Measurements from ENCODE around the gene TMEM181. TPM values are rescaled to one million over a fixed set of nuclear protein-coding genes. Genes with fewer than 3 reads are reported as not detected.

The TMEM181 gene
- total RNA-seq, 1 donor from 2014 or later, result 42.2 TPM

DNA sequence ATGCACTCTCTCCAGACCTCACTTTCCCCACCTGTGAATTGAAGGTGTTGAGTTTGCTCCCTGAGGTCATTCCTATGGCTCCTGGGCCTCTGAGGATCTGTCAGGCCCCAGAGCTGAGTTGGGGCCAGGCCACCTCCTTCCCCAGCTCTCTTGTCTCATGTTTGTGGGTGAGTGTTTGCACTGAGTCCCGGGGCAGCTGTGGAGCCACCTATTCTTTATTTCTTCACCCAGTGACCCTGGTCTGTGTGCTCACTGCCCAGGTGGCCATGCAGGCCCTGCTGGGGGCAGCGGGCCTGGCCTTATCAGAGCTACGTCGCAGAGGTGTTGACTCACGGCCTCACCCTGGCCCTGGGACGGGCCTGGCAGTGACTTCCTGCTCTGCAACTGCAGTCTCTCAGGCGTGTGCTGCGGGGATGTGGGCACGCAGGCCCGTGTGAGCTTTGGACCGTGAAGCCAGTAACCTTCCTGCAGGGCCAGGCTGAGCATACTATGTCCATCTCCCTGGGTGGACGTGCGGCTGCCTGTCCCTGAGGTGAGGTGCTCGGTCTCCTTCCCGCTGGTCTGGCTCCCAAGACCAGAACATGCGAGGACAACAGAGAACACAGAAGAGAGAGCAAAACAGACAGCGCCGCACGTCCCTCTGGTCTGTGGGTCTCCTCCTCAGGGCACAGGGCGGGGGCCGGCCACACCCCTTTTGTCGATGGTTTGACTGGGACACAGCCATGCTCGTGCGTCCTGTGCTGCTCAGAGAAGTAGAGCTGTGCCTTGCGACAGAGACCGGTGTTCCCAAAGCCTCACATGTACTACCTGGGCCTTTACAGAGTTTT is 12.1 kb downstream of the TMEM181 start:
- no peaks in the 10 kb centered on the region for H3K9me3 Mint-ChIP-seq (ENCODE audit: low read depth)
- TF ChIP-seq, protein P1, sequence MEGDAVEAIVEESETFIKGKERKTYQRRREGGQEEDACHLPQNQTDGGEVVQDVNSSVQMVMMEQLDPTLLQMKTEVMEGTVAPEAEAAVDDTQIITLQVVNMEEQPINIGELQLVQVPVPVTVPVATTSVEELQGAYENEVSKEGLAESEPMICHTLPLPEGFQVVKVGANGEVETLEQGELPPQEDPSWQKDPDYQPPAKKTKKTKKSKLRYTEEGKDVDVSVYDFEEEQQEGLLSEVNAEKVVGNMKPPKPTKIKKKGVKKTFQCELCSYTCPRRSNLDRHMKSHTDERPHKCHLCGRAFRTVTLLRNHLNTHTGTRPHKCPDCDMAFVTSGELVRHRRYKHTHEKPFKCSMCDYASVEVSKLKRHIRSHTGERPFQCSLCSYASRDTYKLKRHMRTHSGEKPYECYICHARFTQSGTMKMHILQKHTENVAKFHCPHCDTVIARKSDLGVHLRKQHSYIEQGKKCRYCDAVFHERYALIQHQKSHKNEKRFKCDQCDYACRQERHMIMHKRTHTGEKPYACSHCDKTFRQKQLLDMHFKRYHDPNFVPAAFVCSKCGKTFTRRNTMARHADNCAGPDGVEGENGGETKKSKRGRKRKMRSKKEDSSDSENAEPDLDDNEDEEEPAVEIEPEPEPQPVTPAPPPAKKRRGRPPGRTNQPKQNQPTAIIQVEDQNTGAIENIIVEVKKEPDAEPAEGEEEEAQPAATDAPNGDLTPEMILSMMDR (IDR thresholded peaks at IDR 0.05), result no peak
- H3K36me3 Mint-ChIP-seq (ENCODE audit: low read depth), result peaks cover 7% of the 10 kb centered on the region
- DNase-seq (ENCODE audit: low spot score), result peak; percentile 80
- no peak overlapping the region for H3K4me3 Mint-ChIP-seq (ENCODE audit: unreplicated experiment)
- no peak overlapping the region for H3K27ac Mint-ChIP-seq (ENCODE audit: unreplicated experiment)
- H3K4me1 Mint-ChIP-seq (ENCODE audit: low read depth), result peaks cover 31% of the 10 kb centered on the region
- no peaks in the 10 kb centered on the region for H3K27me3 Mint-ChIP-seq (ENCODE audit: low read depth)

DNA sequence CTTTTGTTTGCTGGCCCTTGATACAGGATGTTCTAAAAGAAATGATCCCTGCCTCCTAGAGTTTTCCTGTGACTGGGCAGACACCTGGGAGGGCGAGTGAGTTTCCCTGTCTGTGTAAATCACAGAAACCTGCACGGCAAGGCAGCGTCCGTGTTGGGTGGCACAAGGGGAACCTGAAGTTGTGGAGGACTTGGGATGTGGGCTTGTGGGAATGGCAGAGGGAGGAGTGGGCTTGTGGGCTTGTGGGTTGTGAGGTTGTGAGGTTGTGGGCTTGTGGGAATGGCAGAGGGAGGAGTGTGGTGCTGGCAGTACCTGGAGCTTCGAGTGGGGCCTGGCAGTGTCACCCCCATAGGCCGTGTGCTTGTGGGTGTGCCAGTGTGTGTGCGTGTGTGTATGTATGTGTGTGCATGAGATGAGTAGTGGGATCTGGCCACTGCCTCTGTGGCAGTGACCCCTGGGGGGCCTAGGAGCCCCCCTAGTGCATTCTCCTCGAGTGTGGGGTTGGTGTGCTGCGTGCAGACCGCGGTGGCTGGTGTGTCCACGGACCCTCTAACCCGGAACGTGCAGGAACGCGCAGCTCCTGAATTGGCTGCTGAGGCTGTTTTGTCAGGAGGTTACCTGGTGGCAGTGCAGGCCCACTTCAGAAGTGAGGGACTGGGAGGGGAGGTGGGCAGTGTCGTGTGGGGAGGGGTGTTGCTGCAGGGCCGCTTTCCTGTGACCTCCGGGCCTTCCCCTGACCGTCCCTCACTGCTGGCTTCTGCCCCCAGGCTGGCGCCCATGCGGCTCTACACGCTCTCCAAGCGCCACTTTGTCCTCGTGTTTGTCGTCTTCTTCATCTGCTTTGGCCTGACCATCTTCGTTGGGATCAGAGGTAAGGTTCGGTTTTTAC is 13.0 kb downstream of the TMEM181 start:
- H3K9me3 Mint-ChIP-seq (ENCODE audit: low read depth), result no peaks in the 10 kb centered on the region
- peak overlapping the region; percentile 60 for H3K27ac Mint-ChIP-seq (ENCODE audit: unreplicated experiment)
- peaks cover 11% of the 10 kb centered on the region for H3K36me3 Mint-ChIP-seq (ENCODE audit: low read depth)
- peaks cover 26% of the 10 kb centered on the region for H3K4me1 Mint-ChIP-seq (ENCODE audit: low read depth)
- DNase-seq (ENCODE audit: low spot score), result no peak
- H3K4me3 Mint-ChIP-seq (ENCODE audit: unreplicated experiment), result no peak overlapping the region
- H3K27me3 Mint-ChIP-seq (ENCODE audit: low read depth), result no peaks in the 10 kb centered on the region
- TF ChIP-seq, protein P1 (IDR thresholded peaks at IDR 0.05), result no peak

DNA sequence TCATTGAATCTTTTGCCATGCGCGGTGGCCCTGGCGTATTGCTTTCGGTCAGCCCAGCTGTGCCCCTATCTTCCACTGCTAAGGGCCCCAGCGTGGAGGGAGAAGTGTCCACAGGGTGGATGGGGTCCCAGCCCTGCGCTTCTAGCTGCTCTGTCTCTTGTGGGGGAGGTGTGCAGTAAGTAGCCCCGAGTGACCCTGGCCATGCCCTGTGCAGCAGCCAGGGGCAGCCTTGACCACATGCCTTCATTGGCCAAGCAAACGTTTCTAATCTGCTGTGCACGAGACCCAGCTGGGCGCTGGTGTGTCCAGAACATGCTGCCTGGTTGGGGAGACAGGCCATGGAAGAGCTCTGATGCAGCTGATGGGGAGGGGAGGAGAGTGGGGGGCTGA is 13.6 kb downstream of the TMEM181 start:
- TF ChIP-seq, protein P1 (IDR thresholded peaks at IDR 0.05), result no peak
- Mint-ChIP-seq H3K27ac (ENCODE audit: unreplicated experiment) (no peak overlapping the region), H3K27me3 (ENCODE audit: low read depth) (no peaks in the 10 kb centered on the region), H3K36me3 (ENCODE audit: low read depth) (peaks cover 11% of the 10 kb centered on the region), H3K4me3 (ENCODE audit: unreplicated experiment) (no peak overlapping the region), H3K9me3 (ENCODE audit: low read depth) (no peaks in the 10 kb centered on the region), H3K4me1 (ENCODE audit: low read depth) (peaks cover 20% of the 10 kb centered on the region)
- no peak for DNase-seq (ENCODE audit: low spot score)

DNA sequence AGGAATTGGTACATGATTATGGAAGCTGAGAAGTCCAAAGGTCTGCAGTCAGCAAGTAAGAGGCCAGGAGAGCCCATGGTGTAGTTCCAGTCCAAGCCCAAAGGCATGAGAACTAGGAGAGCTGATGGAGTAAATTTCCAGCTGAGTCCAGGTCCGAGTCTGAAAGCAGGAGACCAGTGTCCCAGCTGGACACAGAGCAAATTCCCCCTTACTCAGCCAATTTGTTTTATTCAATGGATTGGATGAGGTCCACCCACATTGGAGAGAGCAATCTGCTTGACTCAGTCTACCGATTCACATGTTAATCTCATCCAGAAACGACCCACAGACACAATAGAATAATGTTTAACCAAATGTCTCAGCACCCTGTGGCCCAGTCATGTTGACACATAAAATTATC is 14.9 kb downstream of the TMEM181 start:
- Mint-ChIP-seq H3K4me3 (ENCODE audit: unreplicated experiment) (no peak overlapping the region), H3K36me3 (ENCODE audit: low read depth) (peaks cover 11% of the 10 kb centered on the region), H3K4me1 (ENCODE audit: low read depth) (peaks cover 13% of the 10 kb centered on the region), H3K27me3 (ENCODE audit: low read depth) (no peaks in the 10 kb centered on the region), H3K9me3 (ENCODE audit: low read depth) (no peaks in the 10 kb centered on the region), H3K27ac (ENCODE audit: unreplicated experiment) (no peak overlapping the region)
- no peak for DNase-seq (ENCODE audit: low spot score)
- TF ChIP-seq, protein P1 (IDR thresholded peaks at IDR 0.05), result no peak

DNA sequence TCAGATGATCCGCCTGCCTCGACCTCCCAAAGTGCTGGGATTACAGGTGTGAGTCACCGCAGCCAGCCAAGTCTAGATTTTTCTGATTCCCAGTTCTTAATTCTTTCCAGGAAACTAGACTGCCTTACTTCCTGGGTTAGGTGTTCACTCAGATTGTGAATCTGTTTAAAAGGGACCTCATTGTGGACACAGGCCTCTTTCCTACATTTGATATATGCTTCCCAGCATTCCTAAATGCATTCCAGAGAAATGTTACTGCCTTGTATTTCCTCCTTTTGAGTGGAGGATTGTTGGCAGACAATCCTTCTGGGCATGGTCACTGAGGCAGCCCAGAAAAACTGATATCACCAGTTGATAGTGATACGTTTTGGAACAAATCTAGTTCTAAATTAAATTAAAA is 15.7 kb downstream of the TMEM181 start:
- DNase-seq (ENCODE audit: low spot score), result no peak

More for the DNA sequence above, 15.7 kb downstream of the TMEM181 start:
- Mint-ChIP-seq H3K4me3 (ENCODE audit: unreplicated experiment) (no peak overlapping the region), H3K9me3 (ENCODE audit: low read depth) (no peaks in the 10 kb centered on the region), H3K27ac (ENCODE audit: unreplicated experiment) (peak overlapping the region; percentile 3), H3K36me3 (ENCODE audit: low read depth) (peaks cover 9% of the 10 kb centered on the region), H3K4me1 (ENCODE audit: low read depth) (peaks cover 11% of the 10 kb centered on the region), H3K27me3 (ENCODE audit: low read depth) (no peaks in the 10 kb centered on the region)
- TF ChIP-seq, protein P1 (IDR thresholded peaks at IDR 0.05), result no peak

Data from chondrocyte (in vitro differentiated cells).